Astrocyte of the cerebellum (primary cell): Measurements from ENCODE around the gene CLEC7A.

Experiments used
- DNase-seq: peaks from one replicate; pipeline ENCODE4 v3.0.0-alpha.2; 2011; ENCODE audit warnings: low read depth
- H3K4me3 ChIP-seq: 2 replicates; pipeline ENCODE4 v1.5.1; 2011; ENCODE audit warnings: mild to moderate bottlenecking, low read depth, low read length, moderate library complexity
- CTCF ChIP-seq: IDR thresholded peaks from 2 replicates; pipeline ENCODE4 v1.5.1; 2012; ENCODE audit warnings: low read length, low read depth, moderate library complexity, mild to moderate bottlenecking; ENCODE audit errors: missing control alignments
- in situ Hi-C: cut with HindIII; loops from 2 replicates; pipeline ENCODE4 v1.10.0; 2017; ENCODE audit warnings: low sequenced_read_pairs

Gene CLEC7A

GRCh38 chr12:10073261-10073660 lies 56.7 kb downstream of the CLEC7A start:
- DNase-seq: no peak
- in situ Hi-C loops: no loop called here
- no peak overlapping the region for H3K4me3 ChIP-seq
- TF ChIP-seq CTCF: no peak

DNA sequence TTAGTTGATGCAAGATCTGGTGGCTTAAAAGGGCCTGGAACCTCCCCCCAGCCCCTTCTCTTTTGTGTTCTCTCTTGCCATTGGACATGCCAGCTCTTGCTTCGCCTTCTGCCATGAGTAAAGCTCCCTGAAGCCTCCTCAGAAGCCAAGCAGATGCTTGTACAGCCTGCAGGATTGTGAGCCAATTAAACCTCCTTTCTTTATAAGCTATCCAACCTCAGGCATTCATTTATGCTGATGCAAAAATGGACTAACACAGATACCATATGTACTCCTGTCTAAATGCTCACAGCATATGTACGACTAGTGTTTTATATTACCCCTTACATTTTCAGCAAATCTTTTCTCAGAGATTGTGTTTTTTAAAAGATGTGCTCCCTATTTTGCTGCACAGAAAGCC lies 57.9 kb downstream of the CLEC7A start:
- no peak overlapping the region for H3K4me3 ChIP-seq
- in situ Hi-C loops: no loop called here
- TF ChIP-seq CTCF: no peak
- DNase-seq: no peak

DNA sequence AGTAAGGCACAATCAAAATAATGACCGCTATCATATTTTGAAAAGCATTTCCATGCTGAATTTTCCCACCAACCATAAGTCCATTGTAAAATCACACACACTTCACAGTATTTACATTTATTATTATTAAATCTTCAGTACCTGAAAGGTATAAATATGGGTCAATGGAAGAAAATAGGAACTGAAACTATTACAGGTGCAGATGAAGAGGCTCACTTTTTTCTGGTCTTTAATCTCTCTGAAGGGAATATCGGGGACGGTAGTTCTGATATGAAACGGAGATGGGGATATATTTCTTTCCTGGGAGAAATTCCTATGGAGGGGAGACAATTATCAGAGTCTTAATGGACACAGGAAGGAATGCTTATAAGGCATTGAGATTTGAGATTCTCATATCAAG lies 59.6 kb downstream of the CLEC7A start:
- TF ChIP-seq CTCF: no peak
- no peak for DNase-seq
- in situ Hi-C loops: no loop called here
- no peak overlapping the region for H3K4me3 ChIP-seq

DNA sequence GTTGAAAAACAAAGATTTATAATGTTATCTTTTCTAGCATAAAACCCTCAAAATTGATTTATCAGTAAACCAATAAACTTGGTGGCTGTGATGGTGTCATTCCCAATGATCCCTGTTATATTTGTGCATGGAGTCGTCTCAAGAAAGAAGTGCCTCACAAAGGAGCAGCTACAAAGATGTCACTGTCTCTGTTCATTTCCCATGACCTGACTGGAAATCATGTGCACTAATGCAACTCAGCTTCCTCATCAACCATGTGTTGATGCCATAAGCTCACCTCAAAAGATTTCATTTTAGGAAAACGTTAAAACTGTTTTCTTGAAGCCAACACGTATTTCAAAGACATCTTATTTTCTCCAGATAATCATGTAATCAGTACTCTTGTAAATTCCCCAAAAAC lies 60.0 kb downstream of the CLEC7A start:
- no peak overlapping the region for H3K4me3 ChIP-seq
- TF ChIP-seq CTCF: no peak
- no peak for DNase-seq
- in situ Hi-C loops: no loop called here

- H3K4me3 ChIP-seq: no peak overlapping the region
- DNase-seq: no peak
- in situ Hi-C loops: no loop called here
- TF ChIP-seq CTCF: no peak
Measured at GRCh38 chr12:10069099-10069498, 60.9 kb downstream of the CLEC7A start.

GRCh38 chr12:10068644-10069043 lies 61.4 kb downstream of the CLEC7A start:
- TF ChIP-seq CTCF: no peak
- no peak overlapping the region for H3K4me3 ChIP-seq
- DNase-seq: no peak
- in situ Hi-C loops: no loop called here

- no peak for DNase-seq
- H3K4me3 ChIP-seq: no peak overlapping the region
- in situ Hi-C loops: no loop called here
- no peak for TF ChIP-seq CTCF
Measured at GRCh38 chr12:10067942-10068341, 62.1 kb downstream of the CLEC7A start.
